NCI-H524 treated with DMSO at 0.1 percent for 48 hours (cell line): Measurements from ENCODE around the gene C16orf89.

ENCODE experiments used
- DNase-seq: peaks from one replicate; lab custom pipeline; 2025; lab: John Stamatoyannopoulos, UW

Gene C16orf89

GRCh38 chr16:5002699-5003143 lies 63.0 kb downstream of the C16orf89 start:
- DNase-seq: no peak

GRCh38 chr16:5001986-5002385 lies 63.8 kb downstream of the C16orf89 start:
- DNase-seq: no peak

GRCh38 chr16:5001571-5001970 lies 64.2 kb downstream of the C16orf89 start:
- no peak for DNase-seq

GRCh38 chr16:5000573-5001001 lies 65.2 kb downstream of the C16orf89 start:
- DNase-seq: no peak

- no peak for DNase-seq
Observed at GRCh38 chr16:4994719-4995434, 70.9 kb downstream of the C16orf89 start.
